ENCODE measurements around the gene FMN2. TPM values are rescaled to one million over a fixed set of nuclear protein-coding genes. Genes with fewer than 3 reads are reported as not detected.

The FMN2 gene
- polyA plus RNA-seq, 3 donors, result not detected

- Histone ChIP-seq H3K36me3 (replicated peaks in 1 of 2; ENCODE audit: control insufficient read depth in 1 of 2, insufficient read depth in 2 of 2, low read length in 2 of 2) (no peaks in the 10 kb centered on the region), H3K27ac (ENCODE audit: low read depth in 1 of 2, low read length in 2 of 2) (no peak overlapping the region), H3K4me1 (ENCODE audit: control insufficient read depth in 1 of 2, insufficient read depth in 2 of 2, low read length in 2 of 2) (no peaks in the 10 kb centered on the region), H3K27me3 (ENCODE audit: control insufficient read depth in 2 of 2, insufficient read depth in 2 of 2, low read length in 2 of 2) (no peaks in the 10 kb centered on the region), H3K4me2 (replicated peaks; ENCODE audit: extremely low read depth, low read length, poor library complexity, severe bottlenecking) (no peak overlapping the region), H3K4me3 (replicated peaks in 1 of 3; ENCODE audit: low read depth in 2 of 3, low read length in 3 of 3) (no peak overlapping the region), H4K20me1 (ENCODE audit: insufficient read depth, low read length) (no peaks in the 10 kb centered on the region), H3K9me3 (replicated peaks in 1 of 2; ENCODE audit: control insufficient read depth in 1 of 2, insufficient read depth in 1 of 2, low read length in 2 of 2) (peaks cover 11 to 19% of the 10 kb centered on the region in 2 donors), H2AFZ (ENCODE audit: insufficient read depth, low read depth, low read length, poor library complexity, severe bottlenecking) (no peak overlapping the region), H3K9ac (ENCODE audit: insufficient read depth, low read length, poor library complexity, severe bottlenecking) (no peak overlapping the region), H3K79me2 (ENCODE audit: insufficient read depth, low read length) (no peaks in the 10 kb centered on the region)
- Mint-ChIP-seq H3K9me3 (peaks cover 9 to 22% (median 14%) of the 10 kb centered on the region in 7 donors), H3K27me3 (ENCODE audit: low read depth in 3 of 3) (no peaks in the 10 kb centered on the region), H3K36me3 (no peaks in the 10 kb centered on the region), H3K4me1 (no peaks in the 10 kb centered on the region), H3K4me3 (no peak overlapping the region), H3K27ac (no peak overlapping the region)
- intact Hi-C loops (cut with micrococcal nuclease), result no loop called here
- 71% methylated on average over 1 of the region's 3 CpGs for WGBS (ENCODE audit: insufficient coverage)
- no peak for DNase-seq
- no peak for TF ChIP-seq CTCF (IDR thresholded peaks at IDR 0.05)
These were observed 164.2 kb downstream of the FMN2 start for GRCh38 chr1:240255922-240256321.

- no CpG with 5 or more reads among the region's 4 CpGs for WGBS (ENCODE audit: insufficient coverage)
- no peak overlapping the region for H3K4me3 Mint-ChIP-seq
- no peaks in the 10 kb centered on the region for H3K79me2 ChIP-seq (ENCODE audit: insufficient read depth, low read length)
These were observed 165.3 kb downstream of the FMN2 start for GRCh38 chr1:240256836-240257503.

More at GRCh38 chr1:240256836-240257503, 165.3 kb downstream of the FMN2 start:
- H4K20me1 ChIP-seq (ENCODE audit: insufficient read depth, low read length), result no peaks in the 10 kb centered on the region
- Mint-ChIP-seq H3K9me3 (peaks cover 9 to 22% (median 14%) of the 10 kb centered on the region in 7 donors), H3K27ac (no peak overlapping the region), H3K36me3 (no peaks in the 10 kb centered on the region), H3K27me3 (ENCODE audit: low read depth in 3 of 3) (no peaks in the 10 kb centered on the region), H3K4me1 (no peaks in the 10 kb centered on the region)
- DNase-seq, result no peak
- H3K9me3 ChIP-seq (replicated peaks in 1 of 2; ENCODE audit: control insufficient read depth in 1 of 2, insufficient read depth in 1 of 2, low read length in 2 of 2), result peaks cover 11 to 16% of the 10 kb centered on the region in 2 donors
- no peak overlapping the region for H3K4me3 ChIP-seq (replicated peaks in 1 of 3; ENCODE audit: low read depth in 2 of 3, low read length in 3 of 3)
- no peak overlapping the region for H3K27ac ChIP-seq (ENCODE audit: low read depth in 1 of 2, low read length in 2 of 2)
- H3K4me2 ChIP-seq (replicated peaks; ENCODE audit: extremely low read depth, low read length, poor library complexity, severe bottlenecking), result no peak overlapping the region
- intact Hi-C loops (cut with micrococcal nuclease), result no loop called here
- no peaks in the 10 kb centered on the region for H3K4me1 ChIP-seq (ENCODE audit: control insufficient read depth in 1 of 2, insufficient read depth in 2 of 2, low read length in 2 of 2)
- no peaks in the 10 kb centered on the region for H3K36me3 ChIP-seq (replicated peaks in 1 of 2; ENCODE audit: control insufficient read depth in 1 of 2, insufficient read depth in 2 of 2, low read length in 2 of 2)
- no peak overlapping the region for H3K9ac ChIP-seq (ENCODE audit: insufficient read depth, low read length, poor library complexity, severe bottlenecking)
- H2AFZ ChIP-seq (ENCODE audit: insufficient read depth, low read depth, low read length, poor library complexity, severe bottlenecking), result no peak overlapping the region
- no peaks in the 10 kb centered on the region for H3K27me3 ChIP-seq (ENCODE audit: control insufficient read depth in 2 of 2, insufficient read depth in 2 of 2, low read length in 2 of 2)
- TF ChIP-seq CTCF (IDR thresholded peaks at IDR 0.05), result no peak
